ENCODE measurements around the gene C1RL.

DNA sequence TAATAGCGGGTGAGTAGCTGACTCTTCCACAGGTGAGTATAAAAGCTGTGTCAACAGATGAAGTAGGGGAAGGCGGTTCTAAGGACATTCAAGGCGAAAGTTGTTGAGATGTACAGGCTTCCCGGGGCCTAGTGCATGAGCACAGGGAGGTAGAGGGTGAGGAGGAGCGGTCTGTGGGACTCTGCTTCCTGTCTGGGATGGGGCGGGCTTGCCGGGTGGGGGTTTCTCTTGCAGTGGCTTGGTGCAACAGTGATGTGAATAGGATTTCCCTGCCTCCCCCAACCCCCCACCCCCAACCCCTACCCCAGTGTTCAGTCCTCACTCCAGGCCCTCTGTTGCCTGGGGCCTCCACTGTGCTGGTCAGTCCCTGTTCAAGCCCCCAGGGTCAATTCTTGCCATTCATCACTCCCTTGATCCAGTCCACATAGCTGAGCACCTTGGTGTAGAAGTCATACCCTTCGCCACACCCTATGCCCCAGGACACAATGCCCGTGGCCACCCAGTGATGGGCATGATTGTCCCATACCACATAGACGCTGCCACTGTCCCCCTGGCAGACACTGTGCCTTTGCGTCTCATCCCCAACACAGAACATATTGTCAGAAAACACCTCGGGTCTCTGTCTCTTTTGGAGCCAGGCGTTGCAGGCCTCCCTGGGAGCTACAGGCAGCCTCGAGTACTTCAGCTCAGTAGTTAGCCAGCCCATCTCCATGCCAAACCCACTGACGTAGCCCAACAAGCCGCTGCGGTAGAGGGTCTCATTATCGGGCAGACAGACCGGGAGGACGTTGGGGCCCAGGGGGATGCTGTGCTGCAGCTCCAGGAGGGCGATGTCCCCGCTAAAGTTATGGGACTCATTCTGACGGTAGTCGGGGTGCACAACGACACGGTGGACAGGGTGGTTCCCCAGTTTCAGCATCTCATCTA is 12.7 kb downstream of the C1RL start:
- TF ChIP-seq, protein P1, sequence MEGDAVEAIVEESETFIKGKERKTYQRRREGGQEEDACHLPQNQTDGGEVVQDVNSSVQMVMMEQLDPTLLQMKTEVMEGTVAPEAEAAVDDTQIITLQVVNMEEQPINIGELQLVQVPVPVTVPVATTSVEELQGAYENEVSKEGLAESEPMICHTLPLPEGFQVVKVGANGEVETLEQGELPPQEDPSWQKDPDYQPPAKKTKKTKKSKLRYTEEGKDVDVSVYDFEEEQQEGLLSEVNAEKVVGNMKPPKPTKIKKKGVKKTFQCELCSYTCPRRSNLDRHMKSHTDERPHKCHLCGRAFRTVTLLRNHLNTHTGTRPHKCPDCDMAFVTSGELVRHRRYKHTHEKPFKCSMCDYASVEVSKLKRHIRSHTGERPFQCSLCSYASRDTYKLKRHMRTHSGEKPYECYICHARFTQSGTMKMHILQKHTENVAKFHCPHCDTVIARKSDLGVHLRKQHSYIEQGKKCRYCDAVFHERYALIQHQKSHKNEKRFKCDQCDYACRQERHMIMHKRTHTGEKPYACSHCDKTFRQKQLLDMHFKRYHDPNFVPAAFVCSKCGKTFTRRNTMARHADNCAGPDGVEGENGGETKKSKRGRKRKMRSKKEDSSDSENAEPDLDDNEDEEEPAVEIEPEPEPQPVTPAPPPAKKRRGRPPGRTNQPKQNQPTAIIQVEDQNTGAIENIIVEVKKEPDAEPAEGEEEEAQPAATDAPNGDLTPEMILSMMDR (IDR thresholded peaks at IDR 0.05; ENCODE audit: poor library complexity) = no peak
- TF ChIP-seq EZH2phosphoT487 (IDR thresholded peaks at IDR 0.05; ENCODE audit: low read depth, severe bottlenecking, unreplicated experiment) (no peak), EZH2 (IDR thresholded peaks at IDR 0.05; ENCODE audit: borderline replicate concordance) (no peak)

Data from hepatocyte (in vitro differentiated cells).